HFF-Myc (cell line): ENCODE measurements around the gene TRIP11.
"Not testable (repeated sequence)": the region's sequence is repeated elsewhere in the genome, so short reads cannot be mapped to it uniquely, and the experiment has no call there.

Experiments
- DNase-seq: peaks from one replicate; pipeline ENCODE4 v3.0.0-alpha.2; 2011; ENCODE audit warnings: low read depth; ENCODE audit errors: extremely low read depth
- H3K4me3 ChIP-seq: replicated peaks from 2 replicates; pipeline ENCODE4 v1.5.1; 2011; ENCODE audit warnings: low read depth, mild to moderate bottlenecking, control low read depth, low read length
- CTCF ChIP-seq: IDR thresholded peaks from 2 replicates; pipeline ENCODE4 v1.5.1; 2012; ENCODE audit warnings: mild to moderate bottlenecking, low read depth, low read length, control low read depth; ENCODE audit errors: missing control alignments

Gene TRIP11

DNA sequence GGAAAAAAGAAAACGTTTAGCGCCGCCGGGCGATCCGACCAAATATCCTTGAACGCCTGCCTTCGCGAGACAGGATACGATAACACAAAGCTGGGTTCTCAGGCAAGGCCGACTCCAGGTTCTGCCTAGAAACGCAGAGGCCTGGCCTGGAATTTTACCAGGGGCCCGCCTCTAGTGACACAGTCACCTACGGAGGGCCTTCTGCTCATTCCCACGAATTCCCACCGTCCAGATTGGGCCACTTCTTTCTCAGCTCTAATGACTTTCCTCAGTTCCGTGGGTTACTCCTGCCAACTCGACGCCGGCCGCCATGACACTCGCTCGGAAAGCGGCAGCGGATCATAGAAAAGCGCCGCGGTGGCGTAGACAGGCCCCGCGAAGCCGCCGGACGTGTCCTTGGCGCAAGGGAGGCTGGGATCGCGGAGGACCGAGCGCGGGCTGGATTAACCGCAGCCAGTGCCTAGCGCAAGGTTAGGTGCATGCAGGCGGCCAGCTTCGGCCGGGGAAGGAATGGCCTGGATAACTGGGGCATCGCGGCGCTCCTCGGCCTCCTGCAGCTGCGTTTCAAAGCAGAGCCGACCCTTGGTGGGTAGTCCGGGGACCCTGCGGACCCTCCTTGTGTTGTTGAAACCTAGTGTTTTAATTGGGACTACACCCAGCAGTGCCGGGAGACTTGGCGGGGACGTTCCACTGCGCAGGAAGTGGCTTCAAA, at the start of gene TRIP11:
TRIP11 (minus strand) TSS at position 341 of the 712 bp plus-strand sequence. CDS start 374 bp downstream, outside the sequence.
- no peak for TF ChIP-seq CTCF
- peak; percentile 63 for DNase-seq
- peak within 1 kb of the TSS; percentile 78 for H3K4me3 ChIP-seq

- DNase-seq = no peak
- TF ChIP-seq CTCF = no peak
- H3K4me3 ChIP-seq = no peak overlapping the region
These were observed 48.6 kb upstream of the TRIP11 start for GRCh38 chr14:92088494-92088893.

- TF ChIP-seq CTCF = no peak
- DNase-seq = no peak
These were observed 34.7 kb upstream of the TRIP11 start for GRCh38 chr14:92074555-92074954.

DNA sequence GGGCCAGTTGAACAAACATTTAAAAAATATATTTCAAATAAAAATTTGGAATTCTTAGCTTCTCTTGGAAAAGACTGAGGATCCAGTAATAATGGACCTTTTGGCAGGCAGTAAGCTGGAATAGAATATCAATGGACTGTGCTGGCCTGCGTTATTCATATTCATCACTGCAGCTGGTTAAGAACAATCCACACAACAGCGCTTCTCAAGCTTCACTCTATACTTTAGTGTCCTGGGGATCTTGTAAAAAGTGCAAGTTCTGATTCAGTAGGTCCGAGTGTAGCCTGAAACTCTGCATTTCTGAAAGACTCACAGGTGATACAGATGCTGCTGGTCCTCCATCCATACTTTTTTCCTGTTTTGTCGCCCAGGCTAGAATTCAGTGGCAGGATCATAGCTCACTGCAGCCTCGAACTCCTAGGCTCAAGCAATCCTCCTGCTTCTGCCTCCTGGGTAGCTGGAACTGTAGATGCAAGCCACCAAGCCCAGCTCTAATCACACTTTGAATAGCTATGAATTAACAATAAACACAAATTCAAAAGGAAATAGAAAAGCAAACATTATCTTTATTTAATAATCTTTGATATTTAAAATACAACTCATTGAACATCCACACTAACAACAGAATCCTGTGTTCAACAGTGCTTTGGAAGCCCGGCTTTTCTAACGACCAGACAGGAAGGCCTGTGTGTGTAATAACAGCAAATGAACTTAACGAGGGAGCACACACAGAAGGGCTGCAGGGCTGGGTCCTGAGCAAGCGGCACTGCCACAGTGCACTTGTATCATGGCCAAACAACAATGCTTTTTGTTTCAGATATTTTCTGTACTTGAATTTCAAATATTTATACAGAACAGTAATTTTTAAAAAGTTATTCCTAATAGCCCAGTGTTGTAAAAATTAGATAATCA, 18.4 kb upstream of the TRIP11 start:
- no peak for DNase-seq
- no peak overlapping the region for H3K4me3 ChIP-seq
- TF ChIP-seq CTCF = no peak

More at GRCh38 chr14:92074555-92074954, 34.7 kb upstream of the TRIP11 start:
- no peak overlapping the region for H3K4me3 ChIP-seq

DNA sequence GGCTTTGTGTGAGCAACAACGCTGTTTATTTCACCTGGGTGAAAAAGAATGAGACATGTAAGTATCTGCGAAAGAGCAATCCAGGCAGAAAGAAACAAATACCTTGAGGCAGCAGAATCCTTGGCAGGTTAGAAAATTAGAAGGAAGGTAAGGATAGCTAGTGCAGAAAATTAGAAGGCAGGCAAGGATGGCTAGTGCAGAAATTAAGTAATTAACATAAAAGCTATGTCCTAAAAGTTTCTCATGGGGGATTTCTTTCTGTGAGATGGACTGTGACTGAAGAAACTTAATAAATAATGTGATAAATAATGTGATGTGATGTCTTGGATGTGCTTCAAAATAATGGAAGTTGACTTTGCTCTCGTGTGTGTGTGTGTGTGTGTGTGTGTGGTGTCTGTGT, 9.9 kb upstream of the TRIP11 start:
- no peak for DNase-seq
- TF ChIP-seq CTCF = no peak
- no peak overlapping the region for H3K4me3 ChIP-seq

DNA sequence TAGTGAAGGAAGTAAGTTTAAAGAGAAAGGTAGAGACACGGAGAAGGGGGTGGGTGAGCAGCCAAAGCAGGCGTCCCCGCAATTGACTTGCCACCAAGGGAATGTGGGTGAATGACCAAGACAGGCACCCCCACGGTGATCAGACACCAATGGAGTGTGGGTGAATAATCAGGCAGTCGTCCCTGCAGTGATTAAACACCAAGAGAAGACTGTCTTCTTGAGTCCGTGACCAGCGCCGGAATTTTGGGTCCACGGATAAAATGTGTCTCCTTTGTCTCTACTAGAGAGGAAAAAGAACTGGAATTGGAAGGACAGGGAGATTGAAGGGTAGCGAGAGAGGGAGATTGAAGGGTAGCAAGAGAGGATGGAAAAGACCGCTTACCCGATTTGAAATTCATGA, 9.4 kb upstream of the TRIP11 start:
- not testable (repeated sequence) for H3K4me3 ChIP-seq, DNase-seq

GRCh38 chr14:92045904-92046303, 6.0 kb upstream of the TRIP11 start:
- not testable (repeated sequence) for DNase-seq, H3K4me3 ChIP-seq

GRCh38 chr14:92041766-92042165, 1.9 kb upstream of the TRIP11 start:
- H3K4me3 ChIP-seq, DNase-seq: not testable (repeated sequence)
